ACHN (cell line): ENCODE measurements around the gene SMIM35.

ENCODE experiments used
- DNase-seq: peaks from one replicate; pipeline ENCODE4 v3.0.0-alpha.2; 2015
- in situ Hi-C: cut with HindIII; loops from 2 replicates; pipeline ENCODE4 v1.10.0; 2017; ENCODE audit warnings: low sequenced_read_pairs, low pct_ligation_motif_present, low pct_unique_long_range_greater_than_20kb

SMIM35 gene

DNA sequence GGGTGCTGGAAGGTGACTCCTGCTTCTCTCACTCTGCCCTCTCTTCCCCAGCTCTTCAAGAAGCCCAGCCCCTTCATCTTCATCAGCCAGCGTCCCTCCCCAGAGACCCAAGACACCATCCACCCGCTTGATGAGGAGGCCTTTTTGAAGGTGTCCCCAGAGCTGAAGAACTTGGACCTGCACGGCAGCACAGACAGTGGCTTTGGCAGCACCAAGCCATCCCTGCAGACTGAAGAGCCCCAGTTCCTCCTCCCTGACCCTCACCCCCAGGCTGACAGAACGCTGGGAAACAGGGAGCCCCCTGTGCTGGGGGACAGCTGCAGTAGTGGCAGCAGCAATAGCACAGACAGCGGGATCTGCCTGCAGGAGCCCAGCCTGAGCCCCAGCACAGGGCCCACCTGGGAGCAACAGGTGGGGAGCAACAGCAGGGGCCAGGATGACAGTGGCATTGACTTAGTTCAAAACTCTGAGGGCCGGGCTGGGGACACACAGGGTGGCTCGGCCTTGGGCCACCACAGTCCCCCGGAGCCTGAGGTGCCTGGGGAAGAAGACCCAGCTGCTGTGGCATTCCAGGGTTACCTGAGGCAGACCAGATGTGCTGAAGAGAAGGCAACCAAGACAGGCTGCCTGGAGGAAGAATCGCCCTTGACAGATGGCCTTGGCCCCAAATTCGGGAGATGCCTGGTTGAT lies 88.0 kb downstream of the SMIM35 start:
- DNase-seq = no peak
- in situ Hi-C loops = no loop called here

DNA sequence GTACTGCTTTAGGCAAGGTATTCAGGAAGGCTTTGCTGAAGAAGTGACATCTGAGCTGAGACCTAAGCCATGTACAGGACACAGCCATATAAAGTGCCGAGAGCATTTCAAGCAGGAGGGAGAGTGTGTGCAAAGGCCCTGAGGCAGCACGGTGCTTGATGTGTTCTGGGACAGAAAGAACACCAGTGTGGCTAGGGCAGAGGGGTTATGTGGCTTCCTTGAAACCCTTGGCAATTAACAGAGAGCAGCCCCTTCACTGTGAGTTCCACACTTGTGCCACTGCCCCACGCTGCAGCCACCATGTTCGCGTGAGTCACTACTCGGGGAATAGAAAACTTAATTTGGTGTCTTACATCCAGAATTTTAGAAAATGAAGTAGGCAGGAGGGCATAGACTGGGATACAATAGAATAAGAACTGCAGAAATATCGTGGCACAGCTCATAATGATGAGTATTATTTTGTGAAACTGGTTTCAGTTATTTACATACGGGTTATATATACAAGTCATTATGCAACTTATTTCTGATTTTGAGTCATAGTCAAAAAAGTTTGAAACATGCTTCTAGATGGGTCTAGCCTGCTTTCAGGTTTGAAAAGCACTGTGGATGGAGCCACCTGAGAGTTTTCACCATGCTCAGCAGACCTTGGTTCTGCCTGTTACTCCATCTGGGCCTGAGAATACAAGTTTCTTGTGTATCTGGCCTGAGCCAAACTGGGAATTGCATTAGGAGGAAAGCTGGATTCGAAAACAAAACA lies 88.8 kb downstream of the SMIM35 start:
- in situ Hi-C loops = no loop called here
- no peak for DNase-seq

DNA sequence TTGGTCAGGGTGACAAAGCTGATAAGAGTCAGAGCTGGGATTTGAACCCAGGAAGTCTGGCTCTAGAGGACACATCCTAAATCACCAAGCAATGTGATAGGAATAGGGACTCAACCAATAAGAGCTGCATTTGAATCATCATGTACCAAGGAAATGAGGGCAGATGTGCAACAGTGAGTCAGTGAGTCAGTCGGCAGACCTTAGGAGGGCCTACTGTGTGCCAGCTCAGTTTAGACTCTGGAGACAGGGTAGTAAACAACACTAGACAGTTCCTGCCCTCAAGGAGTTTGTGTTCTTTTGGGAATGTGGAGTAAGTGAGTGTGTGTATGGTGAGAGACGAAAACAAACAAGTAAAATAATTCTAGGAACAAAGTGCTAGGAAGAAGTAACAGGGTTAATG lies 89.4 kb downstream of the SMIM35 start:
- DNase-seq = no peak
- in situ Hi-C loops = no loop called here

DNA sequence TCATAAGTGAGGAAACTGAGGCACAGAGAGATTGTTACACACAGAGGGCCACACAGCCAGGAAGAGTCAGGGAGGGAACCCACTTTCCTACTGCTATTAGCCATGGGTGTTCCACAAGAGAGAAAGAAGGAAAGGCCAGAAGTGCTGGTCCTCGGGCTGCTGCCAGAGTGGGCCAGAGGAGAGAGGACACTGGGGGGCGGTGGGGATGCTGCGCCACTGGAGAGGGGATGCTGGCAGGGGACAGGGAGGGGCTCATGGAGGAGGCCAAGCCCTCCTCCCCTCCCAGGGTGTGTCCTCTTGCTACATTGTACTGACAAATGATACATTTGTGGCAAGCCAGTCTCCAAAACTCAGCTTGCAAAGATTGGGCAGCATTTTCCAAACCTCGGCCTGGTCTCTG lies 90.7 kb downstream of the SMIM35 start:
- no peak for DNase-seq
- in situ Hi-C loops = no loop called here

DNA sequence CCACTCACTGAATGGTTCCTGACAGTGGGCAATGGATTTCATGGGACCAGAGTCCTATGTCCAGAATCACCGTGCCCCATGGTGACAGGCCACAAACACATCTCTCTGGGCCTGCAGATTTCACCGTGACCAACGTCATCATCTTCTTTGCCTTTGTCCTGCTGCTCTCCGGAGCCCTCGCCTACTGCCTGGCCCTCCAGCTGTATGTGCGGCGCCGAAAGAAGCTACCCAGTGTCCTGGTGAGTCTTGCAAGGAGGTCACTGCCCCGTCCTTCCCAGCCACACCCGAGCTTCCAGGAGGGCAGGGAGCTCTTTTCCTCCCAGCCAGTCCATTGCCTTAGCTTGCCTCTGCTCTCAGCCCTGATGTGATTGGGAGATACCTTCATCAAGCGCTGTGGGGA lies 91.3 kb downstream of the SMIM35 start:
- DNase-seq = no peak
- in situ Hi-C loops = no loop called here

DNA sequence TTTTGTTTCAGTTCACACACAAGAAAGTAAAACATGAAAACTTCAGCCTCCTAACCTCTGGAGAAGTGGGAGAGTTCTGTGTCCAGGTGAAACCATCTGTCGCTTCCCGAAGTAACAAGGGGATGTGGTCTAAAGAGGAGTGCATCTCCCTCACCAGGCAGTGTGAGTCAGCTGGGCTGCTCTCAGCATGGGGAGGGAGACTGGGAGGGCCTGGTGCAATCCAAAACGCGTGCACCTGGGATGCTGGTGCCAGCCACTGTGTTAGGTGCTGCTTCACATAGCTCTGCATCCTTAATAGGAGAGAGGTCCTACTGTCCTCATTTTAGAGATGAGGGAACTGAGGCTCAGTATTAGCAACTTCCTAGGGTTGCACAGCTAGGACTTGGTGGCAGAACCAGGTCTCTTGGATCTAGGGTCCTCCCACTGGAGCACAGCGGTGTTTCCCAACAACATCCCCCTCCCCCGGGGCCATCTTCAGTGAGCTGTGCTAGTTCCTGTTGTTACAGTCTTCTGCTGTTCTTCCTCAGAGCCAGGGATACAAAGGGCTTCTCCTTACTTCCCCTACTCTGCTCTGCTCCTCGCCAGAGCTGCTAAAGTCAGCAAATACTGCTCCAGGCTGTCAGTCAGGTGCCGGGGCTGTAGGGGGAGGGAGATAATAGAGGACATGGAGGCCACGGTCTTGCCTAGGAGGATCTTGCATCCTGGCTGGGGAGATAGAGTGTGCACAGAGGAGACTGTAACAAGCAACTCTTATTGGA lies 92.6 kb downstream of the SMIM35 start:
- in situ Hi-C loops = no loop called here

DNA sequence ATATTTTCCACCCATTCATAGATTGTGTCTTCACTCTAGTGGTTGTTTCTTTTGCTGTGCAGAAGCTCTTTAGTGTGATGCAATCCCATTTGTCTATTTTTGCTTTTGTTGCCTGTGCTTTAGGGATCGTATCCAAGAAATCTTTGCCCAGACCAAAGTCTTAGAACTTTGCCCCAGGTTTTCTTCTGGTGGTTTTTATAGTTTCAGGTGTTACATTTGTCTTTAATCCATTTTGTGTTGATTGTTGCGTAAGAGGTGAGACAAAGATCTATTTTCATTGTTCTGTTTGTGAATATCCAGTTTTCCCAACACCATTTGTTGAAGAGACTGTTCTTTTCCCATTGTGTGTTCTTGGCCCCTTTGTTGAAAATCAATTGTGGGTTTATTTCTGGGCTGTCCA lies 94.1 kb downstream of the SMIM35 start:
- in situ Hi-C loops = no loop called here
- no peak for DNase-seq

More for the DNA sequence above, 92.6 kb downstream of the SMIM35 start:
- no peak for DNase-seq

DNA sequence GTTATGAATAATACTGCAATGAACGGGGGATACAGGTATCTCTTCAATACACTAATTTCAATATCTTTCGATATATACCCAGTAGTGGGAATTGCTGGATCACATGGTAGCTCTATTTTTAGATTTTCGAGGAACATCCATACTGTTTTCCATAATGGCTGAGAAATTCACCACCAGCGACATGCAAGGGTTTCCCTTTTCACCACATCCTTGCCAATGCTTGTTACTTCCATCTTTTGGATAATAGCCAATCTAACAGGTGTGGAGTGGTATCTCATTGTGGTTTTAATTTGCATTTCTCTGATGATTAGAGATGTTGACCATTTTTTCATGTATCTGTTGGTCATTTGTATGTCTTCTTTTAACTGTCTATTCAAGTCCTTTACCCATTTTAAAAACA lies 94.6 kb downstream of the SMIM35 start:
- no peak for DNase-seq
- in situ Hi-C loops = no loop called here

DNA sequence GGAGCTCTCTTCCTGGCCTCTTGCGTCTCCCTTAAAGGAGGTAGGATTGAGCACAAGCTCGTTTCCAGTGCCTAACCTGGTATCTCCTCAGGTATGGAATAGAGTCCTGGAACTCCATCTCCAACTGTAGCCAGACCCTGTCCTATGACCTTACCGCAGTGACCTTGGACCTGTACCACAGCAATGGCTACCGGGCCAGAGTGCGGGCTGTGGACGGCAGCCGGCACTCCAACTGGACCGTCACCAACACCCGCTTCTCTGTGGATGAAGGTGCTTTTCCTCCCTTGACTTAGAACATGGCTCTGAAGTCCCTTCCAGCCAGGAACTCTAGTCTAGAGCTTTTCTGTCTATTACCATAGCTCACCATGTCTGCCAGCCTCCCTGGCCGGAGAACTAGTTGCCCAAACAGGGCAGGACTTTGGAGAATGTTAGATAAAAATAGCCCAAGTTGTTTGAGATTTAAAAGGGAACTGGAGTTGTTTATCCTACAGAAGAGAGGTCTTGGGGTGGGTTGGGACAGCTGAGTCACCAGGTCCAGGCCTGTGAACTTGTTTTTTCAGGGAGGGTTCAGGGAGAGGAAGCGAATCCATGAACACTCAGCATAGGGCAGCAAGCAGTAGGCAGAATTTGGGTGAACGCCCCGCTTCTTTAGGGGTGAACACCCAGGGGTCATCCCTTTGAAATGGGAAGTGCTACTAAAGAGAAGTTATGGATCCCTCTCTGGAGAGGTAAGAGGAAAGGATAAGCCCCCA lies 97.2 kb downstream of the SMIM35 start:
- in situ Hi-C loops = no loop called here
- DNase-seq = no peak

DNA sequence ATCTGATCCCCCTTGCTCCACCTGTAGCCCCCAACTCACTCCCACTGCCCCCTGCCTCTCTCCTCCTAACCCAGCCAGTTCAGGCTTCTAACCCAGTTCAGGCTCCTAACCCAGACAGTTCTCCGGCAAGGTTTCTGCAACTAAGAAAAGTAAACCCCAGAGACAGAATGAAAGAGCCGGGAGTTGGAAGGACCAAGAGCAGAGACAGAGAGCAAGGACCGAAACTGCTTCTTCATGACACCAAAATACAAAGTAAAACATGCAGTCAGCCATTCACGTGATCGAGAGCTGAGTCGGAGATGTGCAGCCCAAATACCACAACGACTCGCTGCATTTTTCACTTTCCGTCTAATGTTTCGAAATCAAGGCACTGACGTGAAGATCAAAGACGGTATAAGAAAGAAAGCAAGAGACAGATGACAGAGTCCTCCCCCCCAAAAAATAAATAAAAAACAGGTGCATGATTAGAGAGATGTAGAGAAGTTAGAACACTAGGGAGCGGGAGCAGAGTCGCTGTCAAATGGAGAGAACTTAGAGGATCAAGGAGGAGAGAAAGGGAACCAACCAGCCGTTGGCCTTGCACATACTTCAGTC lies 99.7 kb downstream of the SMIM35 start:
- DNase-seq = no peak
- in situ Hi-C loops = no loop called here

DNA sequence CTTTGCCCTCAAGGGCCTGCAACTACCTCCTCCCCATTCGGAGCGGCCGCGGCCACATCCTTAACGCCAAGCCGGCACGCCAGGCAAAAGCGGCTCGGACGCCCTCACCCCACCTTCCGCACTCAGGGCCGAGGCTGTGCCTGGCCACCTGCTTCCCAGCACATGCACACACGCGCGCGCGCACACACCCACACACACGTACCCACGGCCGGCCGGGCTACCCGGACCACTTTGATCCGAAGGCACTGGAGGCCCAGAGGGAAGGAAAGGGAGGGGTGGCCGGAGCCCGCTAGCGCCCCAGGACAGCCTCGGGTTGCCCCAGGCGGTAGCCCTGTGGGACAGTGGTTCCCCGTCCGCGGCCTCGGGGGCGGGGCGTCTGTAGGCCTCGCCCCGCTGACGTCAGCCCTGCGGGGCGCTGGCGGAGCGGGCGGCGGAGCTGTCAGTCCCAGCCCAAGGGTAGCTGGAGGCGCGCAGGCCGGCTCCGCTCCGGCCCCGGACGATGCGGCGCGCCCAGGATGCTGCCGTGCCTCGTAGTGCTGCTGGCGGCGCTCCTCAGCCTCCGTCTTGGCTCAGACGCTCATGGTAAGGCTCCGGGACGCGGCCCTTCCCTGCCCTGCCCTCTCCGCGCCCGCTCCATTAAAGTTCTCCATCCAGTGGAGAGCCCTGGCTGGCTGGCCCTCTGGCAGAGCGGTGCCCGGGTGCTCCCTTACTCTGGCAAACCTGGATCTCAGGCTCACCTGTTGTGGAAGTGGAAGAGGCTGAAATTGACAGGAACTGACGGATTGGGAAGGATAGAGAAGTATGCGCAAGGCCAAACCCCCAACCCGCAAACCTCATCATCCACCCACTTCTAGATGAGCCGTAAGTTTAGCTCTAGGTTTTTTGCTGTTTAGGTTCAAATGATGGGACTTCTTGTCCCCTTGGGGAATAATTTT lies 100.5 kb downstream of the SMIM35 start, which contains the start of gene IL10RA:
Gene IL10RA (plus strand): TSS at position 442 of the 935 bp plus-strand sequence. CDS start 74 bp downstream, at position 516.
- in situ Hi-C loops = no loop called here
- peak; percentile 80 for DNase-seq

DNA sequence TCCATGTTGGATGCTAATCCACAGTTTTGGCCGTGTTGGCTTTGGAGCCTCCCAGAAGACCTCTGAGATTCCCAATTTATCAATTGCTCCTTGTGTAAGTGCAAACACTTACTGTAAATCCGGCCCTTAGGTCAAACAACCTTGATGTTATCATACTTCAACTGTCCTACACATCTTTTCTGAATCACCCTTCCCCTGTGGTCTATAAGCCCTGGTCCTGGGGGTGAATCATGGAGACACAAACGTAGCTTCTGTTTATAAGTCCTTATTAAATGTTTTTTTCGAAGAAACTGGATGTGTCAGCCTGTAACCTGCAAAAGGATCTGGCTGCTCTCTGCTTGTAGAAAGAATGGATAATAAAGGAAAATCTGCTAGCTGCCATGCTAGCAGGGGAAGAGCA lies 102.3 kb downstream of the SMIM35 start:
- DNase-seq = no peak
- in situ Hi-C loops = no loop called here

DNA sequence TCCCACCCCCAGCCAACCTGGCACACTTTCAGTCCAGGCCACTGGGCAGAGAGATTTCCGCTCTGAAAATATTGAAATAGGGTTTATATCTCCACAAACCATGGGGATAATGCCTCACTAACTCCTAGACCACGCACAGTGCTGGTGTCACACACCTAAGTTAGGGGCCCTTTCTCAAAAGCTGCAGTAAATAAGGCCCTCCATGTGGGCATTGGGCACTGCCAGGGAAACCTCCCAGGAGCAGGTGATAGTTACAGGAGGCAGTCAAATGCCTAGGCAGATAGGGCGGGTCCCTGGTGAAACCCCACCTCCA lies 103.6 kb downstream of the SMIM35 start:
- in situ Hi-C loops = no loop called here
- DNase-seq = no peak

DNA sequence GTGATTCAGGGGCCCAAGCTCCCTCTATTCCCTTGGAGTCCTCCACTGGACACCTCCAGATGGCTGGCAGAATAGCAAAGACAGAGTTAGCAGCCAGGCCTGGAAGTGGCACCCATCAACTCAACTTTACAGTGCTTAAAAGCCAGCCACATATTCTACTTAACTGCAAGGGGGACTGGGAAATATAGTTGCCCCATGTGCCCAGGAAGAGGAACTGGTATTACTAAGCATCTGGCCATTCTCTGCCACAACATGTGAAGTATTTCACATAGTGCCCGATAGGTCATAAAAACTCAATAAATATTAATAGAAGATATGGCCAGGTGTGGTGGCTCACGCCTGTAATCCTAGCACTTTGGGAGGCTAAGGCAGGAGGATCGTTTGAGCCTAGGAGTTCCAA lies 106.0 kb downstream of the SMIM35 start:
- no peak for DNase-seq
- in situ Hi-C loops = no loop called here

DNA sequence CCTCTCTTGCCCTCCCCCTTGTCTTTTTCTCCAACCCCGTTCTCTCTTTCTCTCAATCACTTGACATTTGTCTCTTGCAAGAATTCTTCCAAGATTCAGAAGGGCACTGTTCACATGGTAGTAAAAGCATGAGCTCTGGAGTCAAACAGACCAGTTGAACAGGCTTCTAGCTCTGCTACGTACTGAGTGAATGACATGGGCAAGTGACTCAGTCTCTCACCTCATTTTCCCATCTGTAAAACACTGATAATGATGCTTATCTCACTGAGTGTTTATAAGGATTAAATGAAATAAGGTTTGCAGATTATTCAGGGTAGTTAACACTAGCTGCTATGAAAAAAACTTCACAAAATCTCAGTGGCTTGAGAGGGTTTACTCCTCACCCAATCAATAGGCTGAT lies 106.5 kb downstream of the SMIM35 start:
- DNase-seq = no peak
- in situ Hi-C loops = no loop called here

DNA sequence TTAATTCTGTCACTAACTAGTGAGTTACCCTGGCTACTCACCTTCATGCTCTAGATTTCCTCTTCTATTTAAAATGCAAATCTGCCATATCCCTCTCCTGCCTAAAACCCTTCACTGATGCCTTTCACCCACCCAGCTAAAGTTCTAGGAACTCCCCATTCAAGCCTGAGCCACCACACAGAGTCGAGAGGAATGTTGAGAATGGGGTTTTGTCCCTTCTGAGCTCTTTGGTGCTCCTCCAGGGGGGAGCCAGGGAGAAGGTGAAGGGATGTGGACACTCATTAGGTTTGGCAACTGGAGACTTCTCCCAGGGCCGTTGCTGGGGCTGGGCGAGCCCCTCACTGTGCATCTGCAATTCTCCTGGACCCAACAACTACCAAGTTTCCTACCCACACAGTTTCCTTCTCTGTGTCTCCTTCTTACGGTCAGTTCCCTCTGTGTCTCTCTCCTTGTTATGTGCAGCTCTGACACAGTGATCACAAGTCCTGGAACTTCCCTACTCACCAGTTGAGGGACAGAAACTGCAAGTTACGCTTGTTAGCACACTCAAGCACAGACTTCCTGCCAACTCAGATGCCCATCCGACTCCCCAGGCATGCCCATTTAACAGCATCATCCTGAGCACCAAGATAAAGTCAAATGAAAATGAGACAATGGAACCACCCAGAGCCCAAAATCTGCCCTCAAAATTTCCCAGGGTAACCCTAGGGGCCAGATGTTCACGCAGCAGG lies 107.1 kb downstream of the SMIM35 start:
- in situ Hi-C loops = no loop called here

DNA sequence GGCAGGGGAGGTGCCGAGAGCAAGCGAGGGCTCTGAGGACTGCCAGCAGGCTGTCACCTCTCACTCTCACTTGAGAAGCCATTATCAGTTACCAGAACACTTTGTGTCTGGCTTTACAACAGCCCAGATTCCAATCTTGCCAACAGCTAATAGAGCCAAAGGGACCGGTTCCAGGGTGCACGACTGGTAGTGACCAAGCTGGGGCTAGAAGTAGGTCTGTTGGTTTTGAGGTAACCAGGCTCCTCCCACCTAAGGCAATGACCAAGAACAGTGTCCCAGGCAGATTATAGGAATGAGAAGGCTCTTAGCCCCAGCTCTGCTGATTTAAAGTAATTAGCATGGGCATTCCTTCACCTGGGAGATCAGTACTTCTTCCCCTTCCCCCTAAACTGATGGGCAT lies 107.8 kb downstream of the SMIM35 start:
- no peak for DNase-seq
- in situ Hi-C loops = no loop called here

More for the DNA sequence above, 107.1 kb downstream of the SMIM35 start:
- peak; percentile 19 for DNase-seq
